RWPE2 (cell line): Measurements from ENCODE around the gene ITPKB.

Experiments used
- ATAC-seq: fragments of 200-7000 bp; cut with Tn5 transposase; 3 replicates; pipeline ENCODE4 v1.9.1; 2021; ENCODE audit warnings: low read depth
- DNase-seq: peaks from one replicate; pipeline ENCODE4 v3.0.0-alpha.2; 2020; ENCODE audit warnings: low spot score
- H3K27ac ChIP-seq: fragments of 450-650 bp; 2 replicates; pipeline ENCODE4 v1.5.1; 2017; ENCODE audit warnings: mild to moderate bottlenecking; ENCODE audit not compliant: poor library complexity, severe bottlenecking
- H3K27me3 ChIP-seq: fragments of 250-450 bp; sonication (Bioruptor Pico); 2 replicates; pipeline ENCODE4 v1.5.1; 2021; ENCODE audit warnings: mild to moderate bottlenecking, moderate library complexity; ENCODE audit not compliant: insufficient read depth, poor library complexity, severe bottlenecking
- H3K36me3 ChIP-seq: fragments of 250-450 bp; sonication (Bioruptor Pico); 2 replicates; pipeline ENCODE4 v1.5.1; 2020; ENCODE audit warnings: low read depth, mild to moderate bottlenecking, moderate library complexity
- H3K4me1 ChIP-seq: fragments of 250-450 bp; sonication (Bioruptor Pico); 2 replicates; pipeline ENCODE4 v1.5.1; 2021; ENCODE audit warnings: mild to moderate bottlenecking, moderate library complexity; ENCODE audit not compliant: insufficient read depth, poor library complexity, severe bottlenecking
- H3K4me3 ChIP-seq: fragments of 250-450 bp; sonication (Bioruptor Pico); 2 replicates; pipeline ENCODE4 v1.5.1; 2021; ENCODE audit warnings: mild to moderate bottlenecking, moderate library complexity; ENCODE audit not compliant: severe bottlenecking
- H3K9me3 ChIP-seq: fragments of 250-450 bp; sonication (Bioruptor Pico); 2 replicates; pipeline ENCODE4 v1.5.1; 2021; ENCODE audit warnings: mild to moderate bottlenecking, moderate library complexity; ENCODE audit not compliant: severe bottlenecking
- TF ChIP-seq, protein P1 (sequence below): fragments of 450-650 bp; IDR thresholded peaks from one replicate; pipeline ENCODE4 v1.5.1; 2017; ENCODE audit warnings: mild to moderate bottlenecking, moderate library complexity; ENCODE audit not compliant: poor library complexity, severe bottlenecking

Gene ITPKB

GRCh38 chr1:226761322-226761721 lies 22.2 kb upstream of the ITPKB start:
- Histone ChIP-seq H3K4me1 (peaks cover 5% of the 10 kb centered on the region), H3K9me3 (no peaks in the 10 kb centered on the region), H3K4me3 (no peak overlapping the region), H3K27me3 (no peaks in the 10 kb centered on the region), H3K27ac (no peak overlapping the region), H3K36me3 (no peaks in the 10 kb centered on the region)
- ATAC-seq, result peak; percentile 59; the same call in 1 of the 3 replicates
- TF ChIP-seq, protein P1, sequence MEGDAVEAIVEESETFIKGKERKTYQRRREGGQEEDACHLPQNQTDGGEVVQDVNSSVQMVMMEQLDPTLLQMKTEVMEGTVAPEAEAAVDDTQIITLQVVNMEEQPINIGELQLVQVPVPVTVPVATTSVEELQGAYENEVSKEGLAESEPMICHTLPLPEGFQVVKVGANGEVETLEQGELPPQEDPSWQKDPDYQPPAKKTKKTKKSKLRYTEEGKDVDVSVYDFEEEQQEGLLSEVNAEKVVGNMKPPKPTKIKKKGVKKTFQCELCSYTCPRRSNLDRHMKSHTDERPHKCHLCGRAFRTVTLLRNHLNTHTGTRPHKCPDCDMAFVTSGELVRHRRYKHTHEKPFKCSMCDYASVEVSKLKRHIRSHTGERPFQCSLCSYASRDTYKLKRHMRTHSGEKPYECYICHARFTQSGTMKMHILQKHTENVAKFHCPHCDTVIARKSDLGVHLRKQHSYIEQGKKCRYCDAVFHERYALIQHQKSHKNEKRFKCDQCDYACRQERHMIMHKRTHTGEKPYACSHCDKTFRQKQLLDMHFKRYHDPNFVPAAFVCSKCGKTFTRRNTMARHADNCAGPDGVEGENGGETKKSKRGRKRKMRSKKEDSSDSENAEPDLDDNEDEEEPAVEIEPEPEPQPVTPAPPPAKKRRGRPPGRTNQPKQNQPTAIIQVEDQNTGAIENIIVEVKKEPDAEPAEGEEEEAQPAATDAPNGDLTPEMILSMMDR, result no peak
- no peak for DNase-seq

DNA sequence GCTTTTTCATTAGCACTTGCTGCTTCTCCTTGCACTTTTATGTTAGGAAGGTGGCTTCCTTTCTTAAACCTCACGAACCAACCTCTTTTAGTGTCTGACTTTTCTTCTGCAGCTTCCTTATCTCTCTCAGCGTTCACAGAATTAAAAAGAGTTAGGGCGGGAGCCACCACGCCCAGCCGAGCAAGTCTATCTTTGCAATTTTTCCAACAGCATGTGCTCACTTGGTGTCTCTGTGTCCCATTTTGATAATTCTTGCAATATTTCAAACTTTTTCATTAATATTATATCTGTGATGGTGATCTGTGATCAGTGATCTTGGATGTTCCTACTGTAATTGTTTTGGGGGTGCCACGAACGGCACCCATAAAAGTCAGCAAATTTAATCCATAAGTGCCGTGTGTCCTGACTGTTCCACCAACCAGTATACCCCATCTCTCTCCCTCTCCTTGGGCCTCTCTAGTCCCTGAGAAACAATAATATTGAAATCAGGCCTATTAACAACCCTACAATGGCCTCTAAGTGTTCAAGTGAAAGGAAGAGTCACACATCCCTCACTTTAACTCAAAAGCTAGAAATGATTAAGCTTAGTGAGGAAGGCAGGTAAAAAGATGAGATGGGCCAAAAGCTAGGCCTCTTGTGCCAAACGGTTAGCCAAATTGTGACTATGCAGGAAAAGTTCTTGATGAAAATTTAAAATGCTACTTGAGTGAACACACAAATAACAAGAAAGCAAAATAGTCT lies 15.9 kb upstream of the ITPKB start:
- Histone ChIP-seq H3K27me3 (no peaks in the 10 kb centered on the region), H3K4me3 (no peak overlapping the region), H3K9me3 (no peaks in the 10 kb centered on the region), H3K27ac (no peak overlapping the region), H3K36me3 (no peaks in the 10 kb centered on the region), H3K4me1 (no peaks in the 10 kb centered on the region)
- DNase-seq, result no peak
- TF ChIP-seq, protein P1, result no peak
- ATAC-seq, result no peak

DNA sequence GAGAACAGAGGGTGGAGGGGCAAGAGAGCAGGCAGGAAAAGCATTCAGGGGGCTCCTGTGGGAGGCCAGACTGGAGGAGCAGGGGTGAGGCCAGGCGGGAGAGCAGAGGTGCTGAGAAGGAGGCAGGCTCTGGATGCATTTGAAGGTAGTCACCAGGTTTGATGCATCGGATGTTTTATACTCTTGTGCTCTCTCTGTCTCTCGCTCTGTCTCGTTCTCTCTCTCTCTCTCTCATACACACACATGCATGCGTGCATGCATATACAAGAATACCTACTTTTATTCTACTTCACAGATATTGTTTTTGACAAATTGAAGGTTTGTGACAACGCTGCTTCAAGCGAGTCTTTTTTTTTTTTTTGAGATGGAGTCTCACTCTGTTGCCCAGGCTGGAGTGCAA lies 15.0 kb upstream of the ITPKB start:
- H3K4me3 ChIP-seq, result no peak overlapping the region
- no peaks in the 10 kb centered on the region for H3K9me3 ChIP-seq
- no peak overlapping the region for H3K27ac ChIP-seq
- no peaks in the 10 kb centered on the region for H3K4me1 ChIP-seq
- no peaks in the 10 kb centered on the region for H3K27me3 ChIP-seq
- no peak for ATAC-seq
- no peak for DNase-seq
- TF ChIP-seq, protein P1, result no peak
- H3K36me3 ChIP-seq, result no peaks in the 10 kb centered on the region

- no peak overlapping the region for H3K4me3 ChIP-seq
- no peaks in the 10 kb centered on the region for H3K27me3 ChIP-seq
- no peaks in the 10 kb centered on the region for H3K9me3 ChIP-seq
- no peaks in the 10 kb centered on the region for H3K36me3 ChIP-seq
- ATAC-seq, result no peak
- H3K27ac ChIP-seq, result no peak overlapping the region
- DNase-seq, result no peak
- no peaks in the 10 kb centered on the region for H3K4me1 ChIP-seq
- TF ChIP-seq, protein P1, result no peak
Observed at GRCh38 chr1:226751703-226752102, 12.6 kb upstream of the ITPKB start.

DNA sequence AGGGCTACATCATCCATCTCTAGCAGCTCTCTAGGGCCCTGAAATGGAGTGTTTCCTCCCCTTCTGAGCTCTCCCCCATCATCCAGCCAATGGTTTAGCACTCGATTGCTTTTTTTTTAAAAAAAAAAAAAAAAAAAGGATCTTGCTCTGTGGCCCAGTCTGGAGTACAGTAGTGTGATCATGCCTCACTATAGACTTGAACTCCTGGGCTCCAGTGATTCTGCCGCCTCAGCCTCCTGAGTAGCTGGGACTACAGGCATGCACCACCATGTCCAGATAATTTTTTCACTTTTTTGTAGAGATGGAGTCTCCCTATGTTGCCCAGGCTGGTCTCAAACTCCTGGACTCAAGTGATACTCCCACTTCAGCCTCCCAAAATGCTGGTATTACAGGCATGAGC lies 12.1 kb upstream of the ITPKB start:
- no peaks in the 10 kb centered on the region for H3K27me3 ChIP-seq
- H3K27ac ChIP-seq, result no peak overlapping the region
- H3K4me3 ChIP-seq, result no peak overlapping the region
- TF ChIP-seq, protein P1, result no peak
- ATAC-seq (no peak), DNase-seq (no peak)
- H3K4me1 ChIP-seq, result no peaks in the 10 kb centered on the region
- H3K36me3 ChIP-seq, result no peaks in the 10 kb centered on the region
- H3K9me3 ChIP-seq, result no peaks in the 10 kb centered on the region
